GM12878 (cell line): ENCODE data around the gene TXNDC12. TPM values are rescaled to one million over a fixed set of nuclear protein-coding genes. Genes with fewer than 3 reads are reported as not detected.
"Not testable (repeated sequence)": the region's sequence is repeated elsewhere in the genome, so short reads cannot be mapped to it uniquely, and the experiment has no call there.

Experiments
- ATAC-seq: fragments of 200-7000 bp; cut with Tn5 transposase; 3 replicates; pipeline ENCODE4 v1.9.1; 2020; ENCODE audit warnings: mild to moderate bottlenecking, moderate library complexity
- BruUV-seq: library from RNA; stranded (reverse); fragments of 400-500 nt; replicated peaks from 2 replicates; lab custom pipeline; 2021; lab: Mats Ljungman, UMichigan
- CTCF ChIA-PET: fragments of 300-600 bp; sonication (Branson Sonifier 250); formaldehyde crosslinking; extraction: SDS; loops from one replicate; lab custom pipeline; 2021; ENCODE audit warnings: inconsistent platforms; lab: Yijun Ruan, JAX
- POLR2A ChIA-PET: fragments of 350-600 bp; formaldehyde crosslinking; extraction: SDS; loops from one replicate; lab custom pipeline; 2021; ENCODE audit warnings: inconsistent platforms; lab: Charles Lee
- RAD21 ChIA-PET: fragments of 300-600 bp; sonication (Branson Sonifier 250); formaldehyde crosslinking; loops from one replicate; lab custom pipeline; 2023; ENCODE audit warnings: antibody characterized with exemption; ENCODE audit not compliant: unreplicated experiment; lab: Charles Lee
- SMC1A ChIA-PET: fragments of 300-600 bp; sonication (Branson Sonifier 250); formaldehyde crosslinking; loops from one replicate; lab custom pipeline; 2023; ENCODE audit not compliant: unreplicated experiment, uncharacterized antibody; lab: Charles Lee
- DNase-seq: peaks from one replicate; pipeline ENCODE4 v3.0.0-alpha.2; 2011; ENCODE audit warnings: low read depth, low spot score
- FAIRE-seq: peaks from 3 replicates; lab custom pipeline; 2011; peaks lifted over from hg19 to GRCh38; lab: Jason Lieb, UNC
- H2AFZ ChIP-seq: 2 replicates; pipeline ENCODE4 v1.6.0; 2011; ENCODE audit warnings: low read depth, low read length, control low read depth; ENCODE audit not compliant: control insufficient read depth
- H3K27ac ChIP-seq: 2 replicates; pipeline ENCODE4 v1.5.1; 2011; ENCODE audit warnings: control low read depth; ENCODE audit not compliant: control insufficient read depth, insufficient read depth
- H3K27me3 ChIP-seq, 2 experiments: replicated peaks in 1 of 2; 2 replicates each; pipeline versions ENCODE4 v1.6.0 to v1.6.1; 2011; ENCODE audit warnings: low read length in 1 of 2; ENCODE audit not compliant: control insufficient read depth in 2 of 2, insufficient read depth in 2 of 2
- H3K36me3 ChIP-seq, 2 experiments: 2 replicates each; pipeline ENCODE4 v1.5.1; 2011; ENCODE audit warnings: low read length in 1 of 2; ENCODE audit not compliant: control insufficient read depth in 2 of 2, insufficient read depth in 2 of 2
- H3K4me1 ChIP-seq: 2 replicates; pipeline ENCODE4 v1.6.1; 2011; ENCODE audit warnings: mild to moderate bottlenecking, low read length, moderate library complexity, mixed read lengths; ENCODE audit not compliant: control insufficient read depth, insufficient read depth
- H3K4me2 ChIP-seq: 2 replicates; pipeline ENCODE4 v1.6.0; 2011; ENCODE audit warnings: control low read depth; ENCODE audit not compliant: control insufficient read depth, insufficient read depth
- H3K4me3 ChIP-seq: fragments of 200-600 bp; sonication (generic); 2 replicates; pipeline ENCODE4 v1.5.1; 2016
- H3K79me2 ChIP-seq: 2 replicates; pipeline ENCODE4 v1.6.0; 2011; ENCODE audit warnings: low read length; ENCODE audit not compliant: control insufficient read depth, insufficient read depth
- H3K9ac ChIP-seq: 2 replicates; pipeline ENCODE4 v1.8.0; 2011; ENCODE audit warnings: low read length, control low read depth, mixed read lengths; ENCODE audit not compliant: control insufficient read depth, insufficient read depth
- H3K9me3 ChIP-seq: replicated peaks from 3 replicates; pipeline ENCODE4 v1.5.1; 2011; ENCODE audit warnings: mild to moderate bottlenecking, low read length; ENCODE audit not compliant: control insufficient read depth, insufficient read depth
- H4K20me1 ChIP-seq: 2 replicates; pipeline ENCODE4 v1.6.0; 2011; ENCODE audit not compliant: control insufficient read depth, insufficient read depth
- BMI1 ChIP-seq: fragments of 450-650 bp; IDR thresholded peaks from 2 replicates; pipeline ENCODE4 v1.6.1; 2016; ENCODE audit warnings: mild to moderate bottlenecking, moderate library complexity, borderline replicate concordance
- CREB1 ChIP-seq: IDR thresholded peaks from 2 replicates; pipeline ENCODE4 v1.6.1; 2012; ENCODE audit warnings: low read depth, mild to moderate bottlenecking, inconsistent platforms
- HDAC6 ChIP-seq: fragments of 200-600 bp; sonication (generic); IDR thresholded peaks from one replicate; pipeline ENCODE4 v1.8.0; 2017; ENCODE audit warnings: antibody characterized with exemption; ENCODE audit not compliant: unreplicated experiment
- IRF4 ChIP-seq: IDR thresholded peaks from 2 replicates; pipeline ENCODE4 v1.6.1; 2011; ENCODE audit warnings: low read depth, low read length
- NFIC ChIP-seq: IDR thresholded peaks from 2 replicates; pipeline ENCODE4 v1.6.1; 2012; ENCODE audit warnings: low read depth, mild to moderate bottlenecking, inconsistent platforms, low read length, moderate library complexity
- NFYA ChIP-seq: IDR thresholded peaks from 2 replicates; pipeline ENCODE4 v1.6.1; 2011; ENCODE audit warnings: low read depth, mild to moderate bottlenecking, low read length, improper control_type of control experiment, borderline replicate concordance
- PML ChIP-seq: IDR thresholded peaks from 2 replicates; pipeline ENCODE4 v1.6.1; 2012; ENCODE audit warnings: low read length, inconsistent platforms
- SMARCA5 ChIP-seq: fragments of 450-650 bp; IDR thresholded peaks from 2 replicates; pipeline ENCODE4 v1.6.1; 2017; ENCODE audit warnings: mild to moderate bottlenecking
- TARDBP ChIP-seq: IDR thresholded peaks from 2 replicates; pipeline ENCODE4 v1.6.1; 2016; ENCODE audit warnings: borderline replicate concordance
- TCF3 ChIP-seq: IDR thresholded peaks from 2 replicates; pipeline ENCODE4 v1.6.1; 2012; ENCODE audit warnings: low read depth, mild to moderate bottlenecking, low read length, borderline replicate concordance; ENCODE audit not compliant: insufficient read depth
- ZNF687 ChIP-seq: fragments of 450-650 bp; IDR thresholded peaks from 2 replicates; pipeline ENCODE4 v1.6.1; 2017; ENCODE audit warnings: mild to moderate bottlenecking, moderate library complexity
- WGBS: methylation state at CpG from one replicate; pipeline ENCODE4 v1.1.6; 2016; ENCODE audit warnings: low lambda C conversion rate; ENCODE audit not compliant: insufficient replicate concordance, insufficient coverage; ENCODE audit errors: missing lambda C conversion rate; 5-methylcytosine and 5-hydroxymethylcytosine counted together
- in situ Hi-C: fragments of 300-500 bp; cut with MboI; formaldehyde crosslinking; loops from 9 replicates; pipeline ENCODE4 v1.14.3; 2018; ENCODE audit warnings: mixed read lengths
- intact Hi-C: fragments of 100-400 bp; cut with micrococcal nuclease; formaldehyde crosslinking; loops from one replicate; pipeline ENCODE4 v1.14.2; 2022; ENCODE audit not compliant: unreplicated experiment
- polyA plus RNA-seq, 11 experiments: library from polyadenylated mRNA; depleted of rRNA in 4 of 11; unstranded in 6 of 11; stranded (reverse) in 5 of 11; fragments of >200 nt; fragmentation: Nextera tagmentation in 4 of 11; fragmentation: Illumina TruSeq in 1 of 11; extraction: Ambion mirVana in 4 of 11; extraction: Trizol in 1 of 11; gene quantifications; 1 replicate in 1 of 11; 2 replicates in 10 of 11; pipeline versions ENCODE4 v1.2.1 to v1.2.3, GENCODE V29; 2011 to 2016; ENCODE audit warnings: inconsistent platforms in 2 of 11, missing spikeins in 2 of 11, low read depth in 1 of 11
- total RNA-seq, 4 experiments: library from RNA; depleted of rRNA in 3 of 4; stranded (reverse); fragments of >200 nt in 3 of 4; fragmentation: Illumina TruSeq in 1 of 4; extraction: Trizol in 1 of 4; gene quantifications; 2 replicates each; pipeline versions ENCODE4 v1.2.1 to v1.2.3, GENCODE V29; 2013 to 2021

TXNDC12 gene
- total and polyA plus RNA-seq, 10 of the 15 experiments (the other 5 are each of a cell fraction or from before 2014, with no cell fraction given), result 6.7 to 41.7 (median 17.7) TPM

GRCh38 chr1:52032124-52032784, 22.7 kb downstream of the TXNDC12 start:
- in situ Hi-C loops (no loop called here), intact Hi-C loops (no loop called here)
- RAD21 ChIA-PET, result interaction anchor here (1.3 kb wide), 1 partner anchor 76 kb away, joined by 3 read pairs; no protein-coding TSS in a partner anchor
- FAIRE-seq (no peak), ATAC-seq (peak; percentile 45), DNase-seq (no peak)
- Histone ChIP-seq H3K9ac (peak overlapping the region; percentile 85), H3K9me3 (no peaks in the 10 kb centered on the region), H3K4me3 (peak overlapping the region; percentile 78), H3K27me3 (no peaks in the 10 kb centered on the region), H2AFZ (no peak overlapping the region), H4K20me1 (no peaks in the 10 kb centered on the region), H3K4me1 (peaks cover 12% of the 10 kb centered on the region), H3K36me3 (peaks cover 0 to 5% of the 10 kb centered on the region in 2 experiments; a peak in 1 of 4 replicates), H3K79me2 (peaks cover 40% of the 10 kb centered on the region), H3K27ac (peak overlapping the region; percentile 83), H3K4me2 (peak overlapping the region; percentile 92)
- CTCF ChIA-PET, result interaction anchor here (0.7 to 2.1 kb wide), 4 partner anchors 18 to 222 kb away, joined by 3 to 10 read pairs (median 4); partner anchors contain the start of genes BTF3L4 and TXNDC12
- POLR2A ChIA-PET, result interaction anchor here (1.2 to 6.0 kb wide), 3 partner anchors 24 to 153 kb away, joined by 4 to 37 read pairs (median 5); partner anchors contain the start of genes BTF3L4 and TXNDC12
- TF ChIP-seq NFYA (no peak), TARDBP (no peak), IRF4 (peak; percentile 18; the same call in 1 of the 2 replicates), HDAC6 (no peak), CREB1 (peak; percentile 24; the same call in 1 of the 2 replicates), TCF3 (no peak), PML (0 out of 2 replicates have a peak, but pooled peaks have one; percentile 8), NFIC (peak; percentile 49; the same call in 1 of the 2 replicates), BMI1 (no peak), ZNF687 (0 out of 2 replicates have a peak, but pooled peaks have one; percentile 9), SMARCA5 (no peak)
- WGBS, result 0% methylated on average over 5 of the region's 5 CpGs
- SMC1A ChIA-PET, result interaction anchor here (0.7 to 3.6 kb wide), 4 partner anchors 18 to 153 kb away, joined by 3 to 13 read pairs (median 9); partner anchors contain the start of genes BTF3L4 and TXNDC12
- BruUV-seq, result no TSS peak

GRCh38 chr1:52028839-52029238, 26.2 kb downstream of the TXNDC12 start:
- H3K4me3 ChIP-seq, H3K27ac ChIP-seq, H3K9me3 ChIP-seq, ATAC-seq, BruUV-seq, intact Hi-C loops, DNase-seq, H3K27me3 ChIP-seq, H3K9ac ChIP-seq, H3K4me1 ChIP-seq, H4K20me1 ChIP-seq, in situ Hi-C loops, H3K4me2 ChIP-seq, FAIRE-seq, H2AFZ ChIP-seq: not testable (repeated sequence)
- 95% methylated on average over 5 of the region's 5 CpGs for WGBS
- ChIA-PET POLR2A (interaction anchor here (0.5 to 1.2 kb wide), 4 partner anchors 8 to 34 kb away, joined by 3 read pairs; no protein-coding TSS in a partner anchor), SMC1A (interaction anchor here (0.8 to 2.3 kb wide), 2 partner anchors 24 to 25 kb away, joined by 3 to 5 read pairs; no protein-coding TSS in a partner anchor), RAD21 (interaction anchor here (1.3 kb wide), 1 partner anchor 31 kb away, joined by 3 read pairs; no protein-coding TSS in a partner anchor), CTCF (interaction anchor here (1.3 to 1.8 kb wide), 3 partner anchors 16 to 268 kb away, joined by 3 to 4 read pairs (median 4); no protein-coding TSS in a partner anchor)
- peaks cover 39% of the 10 kb centered on the region for H3K79me2 ChIP-seq
- peaks cover 0 to 12% of the 10 kb centered on the region in 2 experiments; a peak in 3 of 4 replicates for H3K36me3 ChIP-seq
